HCEC 1CT (cell line): ENCODE results near the gene SARM1.
"Not testable (repeated sequence)": the region's sequence is repeated elsewhere in the genome, so short reads cannot be mapped to it uniquely, and the experiment has no call there.

Source experiments
- DNase-seq: peaks from one replicate; pipeline ENCODE4 v3.0.0-alpha.2; 2017

Gene SARM1

DNA sequence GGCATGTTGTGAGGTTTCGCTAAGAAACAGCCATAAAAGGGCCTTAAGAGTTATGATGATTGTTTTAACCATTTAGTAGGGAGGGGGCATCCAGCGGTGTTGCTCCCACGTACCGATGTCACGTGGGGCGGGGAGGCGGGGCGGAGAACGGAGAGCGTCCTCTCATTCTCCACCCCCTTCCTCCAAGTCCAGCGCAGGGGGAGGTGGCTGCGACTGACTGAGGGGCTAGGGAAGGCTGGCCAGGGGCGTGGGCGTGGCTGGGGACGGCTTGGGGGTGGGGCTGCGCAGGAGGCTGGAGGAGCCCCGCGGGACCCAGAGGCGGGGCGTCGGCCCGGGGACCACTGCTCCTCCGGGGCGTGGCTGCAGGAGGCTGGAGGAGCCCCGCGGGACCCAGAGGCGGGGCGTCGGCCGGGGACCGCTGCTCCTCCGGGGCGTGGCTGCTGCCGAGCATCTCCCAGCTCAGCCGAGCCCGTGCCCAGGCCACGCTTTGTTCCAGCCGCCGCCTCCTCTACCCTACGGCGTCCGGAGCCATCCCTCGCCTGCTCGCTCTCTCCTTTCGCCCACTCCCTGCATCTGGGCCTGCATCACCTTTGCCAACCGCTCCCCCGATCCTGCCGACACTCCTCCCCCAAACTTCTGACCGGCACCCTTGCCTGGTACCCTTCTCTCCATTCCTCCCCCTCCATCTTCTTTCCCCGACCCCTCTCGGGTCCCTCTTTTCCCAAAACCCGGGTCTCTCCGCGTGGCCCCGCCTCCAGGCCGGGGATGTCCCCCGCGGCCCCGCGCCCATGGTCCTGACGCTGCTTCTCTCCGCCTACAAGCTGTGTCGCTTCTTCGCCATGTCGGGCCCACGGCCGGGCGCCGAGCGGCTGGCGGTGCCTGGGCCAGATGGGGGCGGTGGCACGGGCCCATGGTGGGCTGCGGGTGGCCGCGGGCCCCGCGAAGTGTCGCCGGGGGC lies at the start of gene SARM1:
TSS of gene SARM1 (plus strand) at position 450 of the 958 bp plus-strand sequence. CDS start at position 789, 339 bp downstream.
- peak; percentile 75 for DNase-seq

DNA sequence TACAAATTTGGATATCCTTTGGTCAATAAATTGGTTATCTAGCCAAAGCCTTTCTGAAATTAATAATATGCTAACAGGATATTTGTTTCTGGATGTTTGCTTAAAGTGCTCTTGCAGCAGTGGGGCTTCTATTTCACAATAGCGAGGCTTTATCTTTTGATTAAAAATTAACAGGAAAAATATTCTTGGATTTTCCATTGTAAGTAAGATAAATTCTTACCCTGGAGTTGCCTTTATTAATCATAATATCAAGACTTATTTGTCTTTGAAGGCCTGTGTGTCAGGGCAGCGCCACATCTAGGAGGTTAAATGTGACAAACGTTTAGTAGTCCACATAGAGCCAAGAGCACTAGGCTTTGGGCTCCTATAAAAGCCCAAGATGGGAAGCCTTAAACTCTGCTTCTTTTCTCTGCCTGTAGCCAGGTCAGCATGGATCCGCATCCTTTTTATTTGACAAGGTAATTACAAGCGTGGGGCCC lies 47.2 kb upstream of the SARM1 start:
- DNase-seq: no peak

- no peak for DNase-seq
Measured at GRCh38 chr17:28324781-28325180, 46.7 kb upstream of the SARM1 start.

GRCh38 chr17:28325211-28325610 lies 46.3 kb upstream of the SARM1 start:
- DNase-seq: no peak

DNA sequence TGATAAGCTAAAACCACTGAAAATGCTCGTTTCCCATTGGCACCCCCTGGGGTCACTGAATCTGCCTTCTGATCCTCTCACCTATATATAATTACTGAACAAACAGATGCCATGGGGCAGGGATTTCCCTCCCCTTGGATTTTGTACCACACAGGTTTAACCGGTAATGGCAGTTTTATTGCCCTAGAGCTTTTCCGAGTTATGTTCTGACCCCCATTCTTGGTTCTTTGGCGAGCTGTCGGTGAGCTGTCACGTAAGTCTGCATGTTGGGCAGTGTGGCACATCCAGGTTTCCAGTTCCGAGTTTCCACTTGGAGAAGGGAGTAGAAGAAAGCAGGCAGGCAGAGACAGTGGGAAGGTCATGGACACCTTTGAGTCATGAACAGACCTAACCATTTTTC lies 45.4 kb upstream of the SARM1 start:
- DNase-seq: no peak

GRCh38 chr17:28327031-28327607 lies 44.4 kb upstream of the SARM1 start:
- peak; percentile 41 for DNase-seq

DNA sequence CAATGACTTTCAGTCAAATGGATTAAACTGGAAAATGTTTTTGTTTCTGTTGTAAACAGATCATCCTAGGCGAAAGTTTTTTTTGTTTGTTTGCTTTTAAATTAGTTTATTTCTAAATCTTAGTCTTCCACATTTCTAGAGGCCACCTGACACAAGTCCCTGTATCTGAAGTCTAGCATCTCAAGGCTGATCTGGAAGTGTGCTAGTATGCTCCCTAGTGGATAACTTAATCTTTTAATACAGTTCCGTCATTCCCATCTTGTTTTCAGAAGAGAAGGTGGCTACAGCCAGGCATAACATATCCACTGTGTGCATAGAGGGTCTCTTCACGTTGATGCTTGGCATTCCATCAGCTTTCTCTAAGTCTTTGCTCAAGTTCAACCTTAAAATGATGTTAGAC lies 43.8 kb upstream of the SARM1 start:
- DNase-seq: peak; percentile 44

DNA sequence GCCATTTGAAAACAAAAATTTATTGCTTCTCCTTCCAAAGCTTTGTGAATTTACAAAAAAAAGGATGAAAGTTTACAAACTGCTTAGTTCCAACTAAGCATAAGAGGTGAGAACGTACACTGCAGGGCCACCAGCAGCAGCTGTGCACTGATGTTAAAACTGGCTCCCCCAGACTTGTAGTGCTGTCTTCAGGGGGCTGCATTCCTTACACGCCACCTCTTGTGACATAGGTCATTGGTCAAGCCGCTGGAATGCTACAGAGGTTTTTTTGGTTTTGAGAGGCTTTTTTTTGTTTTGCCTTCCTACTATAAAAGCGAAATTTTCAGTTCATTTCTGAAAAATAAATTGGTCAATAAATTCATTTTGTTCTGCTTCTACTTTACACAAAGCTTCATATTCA lies 43.2 kb upstream of the SARM1 start:
- DNase-seq: peak; percentile 46

DNA sequence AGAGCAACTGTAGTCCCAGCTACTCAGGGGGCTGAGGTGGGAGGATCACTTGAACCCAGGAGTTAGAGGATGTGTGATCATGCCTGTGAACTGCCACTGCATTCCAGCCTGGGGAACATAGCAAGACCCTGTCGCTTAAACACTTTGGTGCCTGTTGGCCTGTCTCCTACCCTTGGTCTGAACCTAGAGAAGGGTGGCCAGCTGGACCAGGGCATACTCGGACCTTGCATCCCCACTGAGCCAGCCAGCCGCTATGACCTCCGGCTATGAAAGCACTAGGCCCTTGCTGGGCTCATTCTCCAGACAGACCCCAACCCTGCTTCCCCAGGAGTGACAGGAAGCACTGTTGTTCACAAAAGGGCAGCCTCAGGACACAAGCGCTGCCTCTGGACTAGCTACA lies 40.8 kb upstream of the SARM1 start:
- DNase-seq: no peak

DNA sequence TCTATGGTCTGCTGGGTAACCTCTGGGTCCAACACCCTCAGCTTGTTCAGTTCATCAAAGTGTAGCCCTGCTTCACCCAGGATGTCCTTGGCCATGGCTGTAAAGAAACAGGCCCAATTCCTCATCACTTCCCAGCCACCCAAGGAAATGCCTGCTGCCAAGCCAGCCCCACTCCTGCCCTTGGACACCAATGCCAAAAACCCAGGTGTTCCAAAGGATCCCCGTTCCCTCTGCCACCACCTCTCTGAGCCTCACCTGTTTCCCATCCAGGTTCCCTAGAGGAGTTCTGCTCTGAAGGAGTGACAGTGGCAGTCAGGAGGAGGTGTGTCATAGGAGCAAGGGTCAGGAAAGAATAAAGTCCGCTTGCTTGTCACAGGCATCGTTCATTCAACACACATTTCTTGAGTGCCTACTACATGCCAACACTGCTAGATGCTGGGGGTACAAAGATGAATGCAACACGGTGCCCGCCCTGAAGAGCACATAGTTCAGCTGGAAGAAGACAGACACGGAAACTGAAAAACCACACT lies 39.5 kb upstream of the SARM1 start:
- DNase-seq: no peak

DNA sequence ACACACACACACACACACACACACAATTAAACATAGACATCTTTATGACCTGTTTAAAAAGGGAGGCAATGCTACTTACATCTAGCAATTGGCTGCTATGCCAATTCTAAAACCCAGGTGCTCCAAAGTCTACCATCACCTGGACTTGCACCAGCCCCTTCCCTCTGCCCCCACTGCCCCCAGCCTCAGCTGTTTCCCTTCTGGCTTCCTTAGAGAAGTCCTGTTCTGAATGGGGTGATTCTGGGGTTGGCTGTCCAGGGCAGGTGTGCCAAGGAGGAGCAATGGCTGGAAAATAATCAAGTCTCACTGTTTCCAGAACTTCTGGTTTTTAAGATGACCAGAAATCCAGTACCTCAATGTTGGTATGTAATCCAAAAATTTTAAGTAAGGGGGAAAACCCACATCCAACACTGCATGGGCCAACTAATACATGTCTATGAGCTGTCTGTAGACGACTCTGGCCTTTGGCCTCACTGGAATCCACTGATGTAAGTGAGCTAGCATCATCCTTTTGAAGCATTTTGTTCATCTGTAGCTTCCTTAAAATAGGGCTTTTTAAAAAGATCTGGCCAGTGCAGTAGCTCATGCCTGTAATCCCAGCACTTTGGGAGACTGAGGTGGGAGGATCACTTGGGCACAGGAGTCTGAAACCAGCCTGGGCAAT lies 38.3 kb upstream of the SARM1 start:
- DNase-seq: peak; percentile 17

GRCh38 chr17:28334171-28334570 lies 37.3 kb upstream of the SARM1 start:
- DNase-seq: no peak

- peak; percentile 32 for DNase-seq
Measured at GRCh38 chr17:28334666-28335200, 36.8 kb upstream of the SARM1 start.

- DNase-seq: peak; percentile 100
Measured at GRCh38 chr17:28335201-28335958, 36.1 kb upstream of the SARM1 start, which contains the start of the genes IFT20 and TNFAIP1. TSS of gene IFT20 (minus strand) at chr17:28335472. CDS start at chr17:28331985, 3,487 bp downstream. TSS of gene TNFAIP1 (plus strand) at chr17:28335761. CDS start at chr17:28339522, 3,761 bp downstream.

DNA sequence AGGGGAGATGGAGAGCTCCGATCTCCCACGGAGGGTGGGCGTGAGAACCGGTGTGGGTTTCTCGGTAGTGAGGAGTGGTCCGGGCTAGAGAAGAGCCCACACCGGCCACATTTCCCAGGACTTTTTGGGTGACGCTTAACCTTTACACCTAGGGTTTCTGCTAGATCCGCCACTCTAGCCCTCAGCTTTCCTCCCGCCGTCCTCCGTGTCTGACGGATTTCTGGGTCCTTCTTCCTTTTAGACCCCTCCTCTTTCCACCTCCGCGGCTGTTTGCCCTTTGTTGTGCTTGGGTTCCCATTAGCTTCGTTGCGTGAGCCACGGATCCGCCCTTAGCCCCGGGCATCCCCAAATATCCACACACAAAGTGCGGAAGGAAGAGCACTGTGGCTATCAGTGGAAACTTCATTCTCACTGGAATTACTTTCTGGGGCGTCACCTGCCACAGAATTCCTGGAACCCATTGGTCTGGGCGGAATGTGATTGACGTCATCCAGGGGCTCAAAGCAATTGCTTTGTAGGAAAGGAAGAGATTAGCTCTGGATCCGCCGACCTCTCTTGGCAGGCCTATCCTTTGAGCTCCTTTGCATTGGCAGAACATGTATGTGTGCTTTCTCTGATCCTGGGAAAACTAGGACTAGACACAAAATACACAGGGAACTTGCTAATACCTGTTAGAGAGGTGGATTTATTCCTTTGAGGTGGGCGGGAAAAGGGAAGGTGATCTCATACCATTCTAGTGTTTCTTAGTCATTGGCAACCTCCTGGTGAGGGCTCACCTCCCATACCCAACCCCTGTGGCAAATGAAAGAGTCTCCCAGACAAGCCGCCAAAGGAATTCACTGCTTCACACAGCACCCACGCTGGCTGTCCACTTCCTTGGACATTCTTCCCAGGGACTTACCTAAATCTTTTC lies 35.3 kb upstream of the SARM1 start:
- peak; percentile 70 for DNase-seq

GRCh38 chr17:28338056-28338768 lies 33.3 kb upstream of the SARM1 start:
- DNase-seq: peak; percentile 77

GRCh38 chr17:28338769-28339212 lies 32.7 kb upstream of the SARM1 start:
- not testable (repeated sequence) for DNase-seq

- DNase-seq: no peak
Measured at GRCh38 chr17:28339431-28339830, 32.1 kb upstream of the SARM1 start.

GRCh38 chr17:28340374-28340773 lies 31.1 kb upstream of the SARM1 start:
- DNase-seq: no peak

DNA sequence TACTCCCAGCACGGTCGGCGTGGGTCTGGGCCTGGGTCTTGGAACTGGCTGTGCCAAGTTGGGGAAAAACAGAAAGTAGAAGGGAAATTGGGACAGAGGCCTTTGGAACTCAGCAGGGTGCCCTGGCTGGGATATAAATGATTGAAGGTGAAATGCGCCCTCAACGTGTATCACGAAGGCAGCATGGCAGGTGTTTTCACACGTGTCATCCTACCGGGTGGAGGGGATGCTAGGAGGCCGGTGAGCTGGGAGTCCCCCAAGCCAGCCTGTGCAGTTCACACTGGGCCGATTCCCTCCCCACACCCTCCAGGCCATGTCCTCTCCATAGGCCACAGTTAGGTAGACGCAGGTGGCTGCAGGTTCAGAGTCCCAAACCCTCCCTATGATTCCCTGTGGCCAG lies 30.0 kb upstream of the SARM1 start:
- no peak for DNase-seq
